ENCODE data around the gene PLXNA2. TPM values are rescaled to one million over a fixed set of nuclear protein-coding genes. Genes with fewer than 3 reads are reported as not detected.

The PLXNA2 gene
- total RNA-seq, 4 donors from 2014 or later: 19.8 to 41.6 (median 27.9) TPM

DNA sequence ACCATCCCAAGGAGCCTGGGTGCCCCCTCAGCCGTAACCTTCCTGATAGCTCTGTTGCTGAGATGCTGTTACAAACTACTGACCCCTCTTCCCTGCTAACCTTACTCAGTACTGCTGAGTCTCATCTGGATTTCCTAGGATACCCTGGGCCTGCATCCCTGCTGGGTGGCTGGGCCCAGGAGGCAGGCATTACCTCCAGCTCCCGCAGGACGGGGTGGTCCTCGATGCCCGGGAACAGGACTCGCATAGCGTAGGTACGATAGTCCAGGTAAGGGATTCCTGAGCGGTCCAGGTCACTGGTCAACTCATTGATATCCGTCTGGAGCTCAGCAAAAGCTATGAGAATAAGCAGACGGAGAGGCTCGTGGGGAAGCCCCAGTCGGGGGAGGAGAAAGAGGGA, 201.3 kb downstream of the PLXNA2 start:
- H3K36me3 ChIP-seq: peaks cover 61 to 98% (median 86%) of the 10 kb centered on the region in 4 donors
- H3K27me3 ChIP-seq: no peaks in the 10 kb centered on the region
- no peak for TF ChIP-seq POLR2A (IDR thresholded peaks at IDR 0.05; ENCODE audit: low read depth)
- no peak for TF ChIP-seq EP300 (IDR thresholded peaks at IDR 0.05)
- TF ChIP-seq CTCF (IDR thresholded peaks at IDR 0.05): no peak
- no peak for TF ChIP-seq POLR2AphosphoS5 (IDR thresholded peaks at IDR 0.05)
- 83% methylated on average over 13 of the region's 13 CpGs for WGBS
- H3K4me3 ChIP-seq: no peak overlapping the region
- H3K9me3 ChIP-seq: no peaks in the 10 kb centered on the region
- intact Hi-C loops (cut with DNase I): no loop called here
- H3K27ac ChIP-seq (replicated peaks in 1 of 4): no peak overlapping the region
- no peak for DNase-seq (ENCODE audit: extremely low spot score)
- peaks cover 10 to 22% (median 20%) of the 10 kb centered on the region in 4 donors for H3K4me1 ChIP-seq

- no peak overlapping the region for H3K4me3 ChIP-seq
- 95% methylated on average over 5 of the region's 22 CpGs for WGBS
- peaks cover 64 to 98% (median 92%) of the 10 kb centered on the region in 4 donors for H3K36me3 ChIP-seq
- H3K27me3 ChIP-seq: no peaks in the 10 kb centered on the region
- TF ChIP-seq CTCF (IDR thresholded peaks at IDR 0.05): no peak
- TF ChIP-seq POLR2A (IDR thresholded peaks at IDR 0.05; ENCODE audit: low read depth): no peak
- no peak for TF ChIP-seq EP300 (IDR thresholded peaks at IDR 0.05)
- no peak for TF ChIP-seq POLR2AphosphoS5 (IDR thresholded peaks at IDR 0.05)
- no peaks in the 10 kb centered on the region for H3K9me3 ChIP-seq
- no peak for DNase-seq (ENCODE audit: extremely low spot score)
- peaks cover 2 to 15% (median 13%) of the 10 kb centered on the region in 4 donors for H3K4me1 ChIP-seq
- intact Hi-C loops (cut with DNase I): no loop called here
- H3K27ac ChIP-seq (replicated peaks in 1 of 4): no peak overlapping the region
These were observed 202.1 kb downstream of the PLXNA2 start for GRCh38 chr1:208042041-208042615.

- intact Hi-C loops (cut with DNase I): no loop called here
- no peaks in the 10 kb centered on the region for H3K9me3 ChIP-seq
- no peak overlapping the region for H3K27ac ChIP-seq (replicated peaks in 1 of 4)
- 92% methylated on average over 9 of the region's 9 CpGs for WGBS
- DNase-seq (ENCODE audit: extremely low spot score): no peak
- H3K4me1 ChIP-seq: peaks cover 0 to 9% (median 6%) of the 10 kb centered on the region in 4 donors
- no peaks in the 10 kb centered on the region for H3K27me3 ChIP-seq
- peaks cover 67 to 100% (median 98%) of the 10 kb centered on the region in 4 donors for H3K36me3 ChIP-seq
- TF ChIP-seq EP300 (IDR thresholded peaks at IDR 0.05): no peak
- TF ChIP-seq POLR2AphosphoS5 (IDR thresholded peaks at IDR 0.05): no peak
- no peak for TF ChIP-seq CTCF (IDR thresholded peaks at IDR 0.05)
- no peak for TF ChIP-seq POLR2A (IDR thresholded peaks at IDR 0.05; ENCODE audit: low read depth)
- no peak overlapping the region for H3K4me3 ChIP-seq
These were observed 202.7 kb downstream of the PLXNA2 start for GRCh38 chr1:208041505-208041904.

DNA sequence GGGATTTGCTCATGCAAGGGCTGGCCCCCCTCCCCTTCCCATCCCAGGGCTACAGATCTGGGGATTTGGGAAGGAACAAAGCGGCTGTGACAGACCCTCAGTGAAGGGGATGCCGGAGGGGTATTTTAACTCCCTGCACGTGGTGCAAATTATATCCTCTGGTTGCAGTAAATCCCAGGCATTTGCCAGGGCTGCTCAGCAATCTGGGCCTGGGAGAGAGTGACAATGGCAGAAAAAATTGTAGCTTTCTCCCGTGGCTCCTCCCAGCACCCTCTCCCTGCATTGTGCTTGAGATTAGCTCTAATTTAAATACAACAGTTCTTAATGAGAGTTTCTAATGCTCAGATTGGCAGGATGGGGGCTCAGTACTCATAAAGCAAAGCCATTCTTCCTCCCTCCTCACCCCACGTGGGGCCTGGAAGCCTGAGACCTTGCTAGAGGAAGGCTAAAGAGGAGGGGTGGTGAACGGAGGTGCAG, 203.3 kb downstream of the PLXNA2 start:
- no peak overlapping the region for H3K27ac ChIP-seq (replicated peaks in 1 of 4)
- no peak for DNase-seq (ENCODE audit: extremely low spot score)
- no peak overlapping the region for H3K4me3 ChIP-seq
- 82% methylated on average over 6 of the region's 6 CpGs for WGBS
- peaks cover 0 to 2% (median under 1%) of the 10 kb centered on the region in 4 donors for H3K4me1 ChIP-seq
- H3K9me3 ChIP-seq: no peaks in the 10 kb centered on the region
- intact Hi-C loops (cut with DNase I): no loop called here
- no peaks in the 10 kb centered on the region for H3K27me3 ChIP-seq
- H3K36me3 ChIP-seq: peaks cover 67 to 100% (median 98%) of the 10 kb centered on the region in 4 donors
- TF ChIP-seq CTCF (IDR thresholded peaks at IDR 0.05) (no peak), EP300 (IDR thresholded peaks at IDR 0.05) (no peak), POLR2A (IDR thresholded peaks at IDR 0.05; ENCODE audit: low read depth) (no peak), POLR2AphosphoS5 (IDR thresholded peaks at IDR 0.05) (no peak)
